ENCODE results near the gene HOXD4.

GRCh38 chr2:176130957-176131847 is 20.1 kb upstream of the HOXD4 start:
- TF ChIP-seq POLR2A (IDR thresholded peaks at IDR 0.05), result no peak
- TF ChIP-seq CTCF (IDR thresholded peaks at IDR 0.05), result no peak
